Measurements from ENCODE around the gene STAC. TPM values are rescaled to one million over a fixed set of nuclear protein-coding genes. Genes with fewer than 3 reads are reported as not detected.
"Not testable (repeated sequence)": the region's sequence is repeated elsewhere in the genome, so short reads cannot be mapped to it uniquely, and the experiment has no call there.

The STAC gene
- total RNA-seq, 1 donor from 2014 or later, result not detected

- intact Hi-C loops (cut with micrococcal nuclease), result no loop called here
Observed at GRCh38 chr3:36519682-36520081, 139.4 kb downstream of the STAC start.

GRCh38 chr3:36520241-36521006 is 140.1 kb downstream of the STAC start:
- intact Hi-C loops (cut with micrococcal nuclease), result no loop called here

GRCh38 chr3:36521007-36521379 is 140.7 kb downstream of the STAC start:
- intact Hi-C loops (cut with micrococcal nuclease), result no loop called here

- intact Hi-C loops (cut with micrococcal nuclease), result no loop called here
Observed at GRCh38 chr3:36524560-36524959, 144.3 kb downstream of the STAC start.

GRCh38 chr3:36525115-36525801 is 145.0 kb downstream of the STAC start:
- intact Hi-C loops (cut with micrococcal nuclease), result no loop called here

GRCh38 chr3:36538136-36538749 is 157.9 kb downstream of the STAC start:
- intact Hi-C loops (cut with micrococcal nuclease), result no loop called here

- intact Hi-C loops (cut with micrococcal nuclease), result no loop called here
Observed at GRCh38 chr3:36540888-36541518, 160.7 kb downstream of the STAC start.

GRCh38 chr3:36542186-36542585 is 161.9 kb downstream of the STAC start:
- intact Hi-C loops (cut with micrococcal nuclease), result no loop called here

- intact Hi-C loops (cut with micrococcal nuclease), result no loop called here
Observed at GRCh38 chr3:36543276-36543997, 163.1 kb downstream of the STAC start.

- intact Hi-C loops (cut with micrococcal nuclease), result no loop called here
Observed at GRCh38 chr3:36546226-36546625, 165.9 kb downstream of the STAC start.

GRCh38 chr3:36548712-36549111 is 168.4 kb downstream of the STAC start:
- intact Hi-C loops (cut with micrococcal nuclease), result no loop called here

GRCh38 chr3:36557021-36557707 is 176.9 kb downstream of the STAC start:
- intact Hi-C loops (cut with micrococcal nuclease), result no loop called here

GRCh38 chr3:36557708-36558421 is 177.6 kb downstream of the STAC start:
- intact Hi-C loops (cut with micrococcal nuclease), result no loop called here

- intact Hi-C loops (cut with micrococcal nuclease), result no loop called here
Observed at GRCh38 chr3:36558961-36559360, 178.7 kb downstream of the STAC start.

GRCh38 chr3:36560685-36561084 is 180.4 kb downstream of the STAC start:
- intact Hi-C loops (cut with micrococcal nuclease), result no loop called here

GRCh38 chr3:36561601-36562000 is 181.3 kb downstream of the STAC start:
- intact Hi-C loops (cut with micrococcal nuclease), result no loop called here

GRCh38 chr3:36562945-36563344 is 182.6 kb downstream of the STAC start:
- intact Hi-C loops (cut with micrococcal nuclease), result no loop called here

GRCh38 chr3:36575241-36575640 is 194.9 kb downstream of the STAC start:
- intact Hi-C loops (cut with micrococcal nuclease), result no loop called here

GRCh38 chr3:36578418-36578817 is 198.1 kb downstream of the STAC start:
- intact Hi-C loops (cut with micrococcal nuclease), result not testable (repeated sequence)

GRCh38 chr3:36579746-36580145 is 199.4 kb downstream of the STAC start:
- intact Hi-C loops (cut with micrococcal nuclease), result no loop called here
